Measurements from ENCODE around the gene SETBP1. TPM values are rescaled to one million over a fixed set of nuclear protein-coding genes. Genes with fewer than 3 reads are reported as not detected.
"Not testable (repeated sequence)": the region's sequence is repeated elsewhere in the genome, so short reads cannot be mapped to it uniquely, and the experiment has no call there.

The SETBP1 gene
- total and polyA plus RNA-seq, 2 of the 4 experiments (the other 2 are of a cell fraction): 0.19 to 0.36 TPM

GRCh38 chr18:44799907-44800421 lies 119.3 kb downstream of the SETBP1 start:
- H3K14ac ChIP-seq (replicated peaks; ENCODE audit: low read depth, low read length): no peak overlapping the region
- dilution Hi-C loops (cut with HindIII; ENCODE audit: low sequenced_read_pairs, unreplicated experiment): no loop called here
- H3K27ac ChIP-seq (ENCODE audit: insufficient read depth, low read length): no peak overlapping the region
- ChIA-PET CTCF (no interaction called here), POLR2A (ENCODE audit: unreplicated experiment) (no interaction called here)
- ATAC-seq (ENCODE audit: low read depth) (no peak), DNase-seq (no peak)
- H3K27me3 ChIP-seq (ENCODE audit: control insufficient read depth, insufficient read depth, low read length): no peaks in the 10 kb centered on the region
- no peak overlapping the region for H2BK15ac ChIP-seq (ENCODE audit: low read depth, low read length)
- in situ Hi-C loops (cut with MboI; ENCODE audit: low sequenced_read_pairs): no loop called here
- no peak overlapping the region for H4K5ac ChIP-seq (ENCODE audit: low read depth, low read length)
- no peak overlapping the region for H3K4me3 ChIP-seq (ENCODE audit: insufficient read depth, low read depth, low read length)
- no peaks in the 10 kb centered on the region for H3K36me3 ChIP-seq (ENCODE audit: control insufficient read depth, insufficient read depth, low read length)
- BruUV-seq (replicated peaks): no TSS peak
- H2AFZ ChIP-seq (replicated peaks; ENCODE audit: low read length, poor library complexity): no peak overlapping the region
- H2BK20ac ChIP-seq (ENCODE audit: low read depth, low read length): no peak overlapping the region
- H3K4me1 ChIP-seq (ENCODE audit: control insufficient read depth, insufficient read depth, low read length): peaks cover 3% of the 10 kb centered on the region; the same call in 1 of the 2 replicates
- H3K23ac ChIP-seq (ENCODE audit: low read depth, low read length): no peak overlapping the region
- H3K79me1 ChIP-seq (ENCODE audit: low read depth in 1 of 2, low read length in 2 of 2): no peaks in the 10 kb centered on the region
- no peak overlapping the region for H2BK5ac ChIP-seq (ENCODE audit: low read depth, low read length, poor library complexity, severe bottlenecking)
- H3K18ac ChIP-seq (ENCODE audit: low read depth, low read length): no peak overlapping the region
- H3K4me2 ChIP-seq (ENCODE audit: low read depth, low read length): no peak overlapping the region
- H2AK5ac ChIP-seq (ENCODE audit: low read depth, low read length): no peak overlapping the region
- no CpG with 5 or more reads among the region's 1 CpG for WGBS, 2 experiments (ENCODE audit: extremely low coverage in 2 of 2, insufficient read length in 1 of 2)
- TF ChIP-seq RAD21 (IDR thresholded peaks at IDR 0.05; ENCODE audit: low read length) (no peak), NFE2L2 (IDR thresholded peaks at IDR 0.05; ENCODE audit: low read depth, low read length) (no peak), CTCF (conservative IDR thresholded peaks at IDR 0.05; ENCODE audit: low read depth, low read length) (no peak), FOS (IDR thresholded peaks at IDR 0.05; ENCODE audit: low read depth, low read length) (no peak)
- no peaks in the 10 kb centered on the region for H4K20me1 ChIP-seq (ENCODE audit: insufficient read depth, low read length)
- H3K56ac ChIP-seq (ENCODE audit: extremely low read depth, insufficient read depth, low read length): no peak overlapping the region
- no peaks in the 10 kb centered on the region for H3K9me1 ChIP-seq (ENCODE audit: insufficient read depth, low read length)
- H4K8ac ChIP-seq (ENCODE audit: low read depth in 2 of 2, low read length in 2 of 2): no peak overlapping the region
- no peak overlapping the region for H4K91ac ChIP-seq (ENCODE audit: insufficient read depth, low read depth, low read length)
- no peaks in the 10 kb centered on the region for H3K9me3 ChIP-seq (ENCODE audit: control insufficient read depth, insufficient read depth, low read length)
- H3K9ac ChIP-seq (ENCODE audit: low read depth, low read length): no peak overlapping the region
- no peak overlapping the region for H2AK9ac ChIP-seq (replicated peaks; ENCODE audit: low read depth, low read length, poor library complexity)
- no peak overlapping the region for H2BK120ac ChIP-seq (ENCODE audit: low read depth, low read length)
- H3K4ac ChIP-seq (ENCODE audit: low read depth, low read length): no peak overlapping the region
- intact Hi-C loops (cut with micrococcal nuclease): no loop called here

- H4K20me1 ChIP-seq (ENCODE audit: insufficient read depth, low read length); POLR2A ChIA-PET (ENCODE audit: unreplicated experiment); H3K36me3 ChIP-seq (ENCODE audit: control insufficient read depth, insufficient read depth, low read length); H3K23ac ChIP-seq (ENCODE audit: low read depth, low read length); H3K4me3 ChIP-seq (ENCODE audit: insufficient read depth, low read depth, low read length); DNase-seq; in situ Hi-C loops (cut with MboI; ENCODE audit: low sequenced_read_pairs); H2BK120ac ChIP-seq (ENCODE audit: low read depth, low read length); H3K27ac ChIP-seq (ENCODE audit: insufficient read depth, low read length); H3K18ac ChIP-seq (ENCODE audit: low read depth, low read length); H3K56ac ChIP-seq (ENCODE audit: extremely low read depth, insufficient read depth, low read length); BruUV-seq (replicated peaks); H3K4me2 ChIP-seq (ENCODE audit: low read depth, low read length); H2BK15ac ChIP-seq (ENCODE audit: low read depth, low read length); H2AK9ac ChIP-seq (replicated peaks; ENCODE audit: low read depth, low read length, poor library complexity); H2BK5ac ChIP-seq (ENCODE audit: low read depth, low read length, poor library complexity, severe bottlenecking); H3K9me3 ChIP-seq (ENCODE audit: control insufficient read depth, insufficient read depth, low read length); H4K91ac ChIP-seq (ENCODE audit: insufficient read depth, low read depth, low read length); H3K4ac ChIP-seq (ENCODE audit: low read depth, low read length); H2BK20ac ChIP-seq (ENCODE audit: low read depth, low read length); ATAC-seq (ENCODE audit: low read depth); H3K9ac ChIP-seq (ENCODE audit: low read depth, low read length); intact Hi-C loops (cut with micrococcal nuclease); H3K4me1 ChIP-seq (ENCODE audit: control insufficient read depth, insufficient read depth, low read length); dilution Hi-C loops (cut with HindIII; ENCODE audit: low sequenced_read_pairs, unreplicated experiment); H3K27me3 ChIP-seq (ENCODE audit: control insufficient read depth, insufficient read depth, low read length); H3K9me1 ChIP-seq (ENCODE audit: insufficient read depth, low read length); H3K14ac ChIP-seq (replicated peaks; ENCODE audit: low read depth, low read length); H4K8ac ChIP-seq (ENCODE audit: low read depth in 2 of 2, low read length in 2 of 2); H2AK5ac ChIP-seq (ENCODE audit: low read depth, low read length); H4K5ac ChIP-seq (ENCODE audit: low read depth, low read length); CTCF ChIA-PET; H2AFZ ChIP-seq (replicated peaks; ENCODE audit: low read length, poor library complexity); H3K79me1 ChIP-seq (ENCODE audit: low read depth in 1 of 2, low read length in 2 of 2): not testable (repeated sequence)
- 100% methylated on average over 1 of the region's 8 CpGs; no CpG with 5 or more reads in 1 of the 2 experiments for WGBS, 2 experiments (ENCODE audit: extremely low coverage in 2 of 2, insufficient read length in 1 of 2)
These were observed 120.1 kb downstream of the SETBP1 start for GRCh38 chr18:44800766-44801165.

Data from IMR-90 (cell line).